ENCODE measurements around the gene CCDC83. TPM values are rescaled to one million over a fixed set of nuclear protein-coding genes. Genes with fewer than 3 reads are reported as not detected.

The CCDC83 gene
- not detected for total RNA-seq (2013)
- not detected for polyA plus RNA-seq
- not detected in 2 replicates for polyA minus RNA-seq
- total RNA-seq: 0 to 1.8 (median 0.05) reads per million in 11 experiments

GRCh38 chr11:85855341-85855656 is at the start of gene CCDC83:
Gene CCDC83, plus strand, starts transcription at chr11:85855383. Its CDS starts 9,741 bp downstream, at chr11:85865124.
- peak within 1 kb of the TSS; percentile 77 to 93 (median 87) for H3K27ac Mint-ChIP-seq
- TF ChIP-seq CTCF (IDR thresholded peaks at IDR 0.05): no peak
- 58% methylated on average over 8 of the region's 13 CpGs for WGBS (ENCODE audit: insufficient coverage)
- Histone ChIP-seq H3K27ac (ENCODE audit: low read depth in 1 of 2, low read length in 2 of 2) (peak within 1 kb of the TSS; percentile 61 to 76), H2AFZ (ENCODE audit: insufficient read depth, low read depth, low read length, poor library complexity, severe bottlenecking) (peak within 1 kb of the TSS; percentile 97), H3K9me3 (replicated peaks in 1 of 2; ENCODE audit: control insufficient read depth in 1 of 2, insufficient read depth in 1 of 2, low read length in 2 of 2) (no peaks in the 10 kb centered on the region), H3K36me3 (replicated peaks in 1 of 2; ENCODE audit: control insufficient read depth in 1 of 2, insufficient read depth in 2 of 2, low read length in 2 of 2) (no peaks in the 10 kb centered on the region), H3K4me3 (replicated peaks in 1 of 3; ENCODE audit: low read depth in 2 of 3, low read length in 3 of 3) (peak within 1 kb of the TSS; percentile 46 to 82 (median 52)), H4K20me1 (ENCODE audit: insufficient read depth, low read length) (no peaks in the 10 kb centered on the region), H3K27me3 (ENCODE audit: control insufficient read depth in 2 of 2, insufficient read depth in 2 of 2, low read length in 2 of 2) (no peaks in the 10 kb centered on the region), H3K4me2 (replicated peaks; ENCODE audit: extremely low read depth, low read length, poor library complexity, severe bottlenecking) (peak within 1 kb of the TSS; percentile 93), H3K9ac (ENCODE audit: insufficient read depth, low read length, poor library complexity, severe bottlenecking) (peak within 1 kb of the TSS; percentile 74), H3K79me2 (ENCODE audit: insufficient read depth, low read length) (no peaks in the 10 kb centered on the region), H3K4me1 (ENCODE audit: control insufficient read depth in 1 of 2, insufficient read depth in 2 of 2, low read length in 2 of 2) (peaks cover 10 to 15% of the 10 kb centered on the region in 2 donors)
- peaks cover 0 to 3% (median 0%) of the 10 kb centered on the region in 3 donors for H3K27me3 Mint-ChIP-seq (ENCODE audit: low read depth in 3 of 3)
- DNase-seq: no peak
- H3K4me1 Mint-ChIP-seq: peaks cover 7% of the 10 kb centered on the region
- H3K36me3 Mint-ChIP-seq: no peaks in the 10 kb centered on the region
- intact Hi-C loops (cut with micrococcal nuclease): loop anchor here (10.0 kb wide), 4 partner anchors 120 to 440 kb away; partner anchors contain the start of gene EED (in 1 of the 2)
- peaks cover 0 to 5% (median under 1%) of the 10 kb centered on the region in 7 donors for H3K9me3 Mint-ChIP-seq
- peak within 1 kb of the TSS; percentile 93 to 96 for H3K4me3 Mint-ChIP-seq

DNA sequence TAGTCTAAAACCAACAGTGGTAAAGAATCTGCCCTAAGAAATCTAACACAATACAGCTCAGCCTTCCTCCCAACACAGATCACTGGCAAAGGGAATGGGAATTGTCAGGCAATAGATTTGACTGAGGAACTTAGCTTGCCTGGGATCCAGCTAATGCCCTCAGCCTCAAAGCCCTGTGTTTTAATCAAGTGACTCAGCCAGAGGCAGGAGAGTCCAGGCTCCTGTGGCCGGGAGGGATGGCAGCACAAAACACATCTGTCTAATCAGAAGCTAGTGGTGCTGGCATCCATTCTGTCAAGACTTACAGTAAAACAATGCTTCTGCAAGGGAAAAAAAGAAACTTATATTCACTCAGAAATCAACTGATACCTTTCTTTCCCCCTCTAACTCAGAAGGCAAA is 49.8 kb upstream of the CCDC83 start:
- H3K9me3 ChIP-seq (replicated peaks in 1 of 2; ENCODE audit: control insufficient read depth in 1 of 2, insufficient read depth in 1 of 2, low read length in 2 of 2): no peaks in the 10 kb centered on the region
- H4K20me1 ChIP-seq (ENCODE audit: insufficient read depth, low read length): no peaks in the 10 kb centered on the region
- H3K27me3 Mint-ChIP-seq (ENCODE audit: low read depth in 3 of 3): peaks cover 8 to 11% (median 9%) of the 10 kb centered on the region in 3 donors
- no peak overlapping the region for H3K4me3 Mint-ChIP-seq
- H3K4me3 ChIP-seq (replicated peaks in 1 of 3; ENCODE audit: low read depth in 2 of 3, low read length in 3 of 3): no peak overlapping the region
- no peaks in the 10 kb centered on the region for H3K36me3 ChIP-seq (replicated peaks in 1 of 2; ENCODE audit: control insufficient read depth in 1 of 2, insufficient read depth in 2 of 2, low read length in 2 of 2)
- no peak overlapping the region for H3K4me2 ChIP-seq (replicated peaks; ENCODE audit: extremely low read depth, low read length, poor library complexity, severe bottlenecking)
- no peak for TF ChIP-seq CTCF (IDR thresholded peaks at IDR 0.05)
- H2AFZ ChIP-seq (ENCODE audit: insufficient read depth, low read depth, low read length, poor library complexity, severe bottlenecking): no peak overlapping the region
- H3K9ac ChIP-seq (ENCODE audit: insufficient read depth, low read length, poor library complexity, severe bottlenecking): no peak overlapping the region
- no peaks in the 10 kb centered on the region for H3K36me3 Mint-ChIP-seq
- 100% methylated on average over 1 of the region's 1 CpG for WGBS (ENCODE audit: insufficient coverage)
- H3K4me1 ChIP-seq (ENCODE audit: control insufficient read depth in 1 of 2, insufficient read depth in 2 of 2, low read length in 2 of 2): peaks cover 6% of the 10 kb centered on the region in 2 donors
- peaks cover 8% of the 10 kb centered on the region for H3K4me1 Mint-ChIP-seq
- H3K79me2 ChIP-seq (ENCODE audit: insufficient read depth, low read length): no peaks in the 10 kb centered on the region
- no peak overlapping the region for H3K27ac Mint-ChIP-seq
- H3K9me3 Mint-ChIP-seq: peaks cover 0 to 2% (median 0%) of the 10 kb centered on the region in 7 donors
- H3K27me3 ChIP-seq (ENCODE audit: control insufficient read depth in 2 of 2, insufficient read depth in 2 of 2, low read length in 2 of 2): peaks cover 0 to 8% of the 10 kb centered on the region in 2 donors
- intact Hi-C loops (cut with micrococcal nuclease): no loop called here
- no peak for DNase-seq
- no peak overlapping the region for H3K27ac ChIP-seq (ENCODE audit: low read depth in 1 of 2, low read length in 2 of 2)
